H1 (cell line): ENCODE results near the gene MYADM.

Source experiments
- ASH2L ChIP-seq: fragments of 200-600, 300-600 bp; sonication (generic); IDR thresholded peaks from one replicate; pipeline ENCODE4 v1.7.1; 2017; ENCODE audit warnings: low read length
- BCL11A ChIP-seq, 2 experiments: IDR thresholded peaks; one replicate each; pipeline ENCODE4 v1.6.1; 2011; ENCODE audit warnings: low read depth in 2 of 2, low read length in 2 of 2, mild to moderate bottlenecking in 2 of 2
- CTCF ChIP-seq, 3 experiments: IDR thresholded peaks; 1 replicate in 2 of 3; 2 replicates in 1 of 3; pipeline versions ENCODE4 v1.5.1 to v1.6.1; 2011; ENCODE audit warnings: low read length in 3 of 3, mild to moderate bottlenecking in 3 of 3, inconsistent platforms in 2 of 3, low read depth in 1 of 3, moderate library complexity in 1 of 3; ENCODE audit not compliant: insufficient read depth in 1 of 3; ENCODE audit errors: control extremely low read depth in 1 of 3
- EP300 ChIP-seq, 2 experiments: IDR thresholded peaks; 1 replicate in 1 of 2; 2 replicates in 1 of 2; pipeline ENCODE4 v1.6.1; 2011 to 2012; ENCODE audit warnings: low read depth in 2 of 2, low read length in 2 of 2, mild to moderate bottlenecking in 2 of 2, borderline replicate concordance in 1 of 2, inconsistent platforms in 1 of 2, moderate library complexity in 1 of 2
- EZH2 ChIP-seq: fragments of 200-600 bp; sonication (generic); IDR thresholded peaks from 2 replicates; pipeline ENCODE4 v1.7.1; 2012; ENCODE audit warnings: low read depth, mild to moderate bottlenecking, moderate library complexity, low read length, inconsistent platforms; ENCODE audit not compliant: severe bottlenecking
- TAF1 ChIP-seq: IDR thresholded peaks from 2 replicates; pipeline ENCODE4 v1.6.1; 2011; ENCODE audit warnings: mild to moderate bottlenecking, low read depth, low read length
- TAF7 ChIP-seq: optimal IDR thresholded peaks from 2 replicates; pipeline ENCODE3; 2011; ENCODE audit warnings: low read depth, mild to moderate bottlenecking, inconsistent platforms, low read length, moderate library complexity, borderline replicate concordance

GRCh38 chr19:53885036-53885435, 17.4 kb downstream of the MYADM start:
- TF ChIP-seq EZH2 (no peak), BCL11A (IDR thresholded peaks at IDR 0.05; ENCODE audit: low read depth in 2 of 2, low read length in 2 of 2) (no peak), CTCF (IDR thresholded peaks at IDR 0.05; ENCODE audit: control extremely low read depth in 1 of 3, insufficient read depth in 1 of 3, low read depth in 1 of 3, low read length in 3 of 3) (no peak), TAF7 (no peak), TAF1 (no peak), EP300 (IDR thresholded peaks at IDR 0.05; ENCODE audit: borderline replicate concordance in 1 of 2, low read depth in 2 of 2, low read length in 2 of 2) (no peak), ASH2L (no peak)
